K562 (cell line): Measurements from ENCODE around the gene C1RL. TPM values are rescaled to one million over a fixed set of nuclear protein-coding genes. Genes with fewer than 3 reads are reported as not detected.

Source experiments
- ATAC-seq: fragments of 200-7000 bp; cut with Tn5 transposase; 3 replicates; pipeline ENCODE4 v1.9.1; 2020; ENCODE audit warnings: moderate library complexity
- BruUV-seq: library from RNA; stranded (reverse); fragments of 400-500 nt; replicated peaks from 2 replicates; lab custom pipeline; 2021; lab: Mats Ljungman, UMichigan
- CTCF ChIA-PET: fragments of 300-600 bp; formaldehyde crosslinking; extraction: SDS; loops from one replicate; lab custom pipeline; 2021; ENCODE audit warnings: low intra/inter-chr PET ratio; lab: Yijun Ruan, JAX
- POLR2A ChIA-PET: fragments of 300-600, 350-650 bp; sonication (Branson Sonifier 250); formaldehyde crosslinking; extraction: SDS; loops from one replicate; lab custom pipeline; 2021; ENCODE audit warnings: antibody characterized with exemption, inconsistent platforms; lab: Yijun Ruan, JAX
- DNase-seq, 4 experiments: peaks; one replicate each; pipeline versions ENCODE4 v3.0.0 to v3.0.0-alpha.2; 2011 to 2018; ENCODE audit warnings: low spot score in 3 of 4, mixed read lengths in 3 of 4; ENCODE audit errors: extremely low read depth in 1 of 4
- FAIRE-seq: peaks from 2 replicates; lab custom pipeline; 2011; peaks lifted over from hg19 to GRCh38; lab: Jason Lieb, UNC
- H2AFZ ChIP-seq: 2 replicates; pipeline ENCODE4 v1.6.0; 2011; ENCODE audit warnings: low read depth, low read length, control low read depth, inconsistent platforms
- H3K27ac ChIP-seq: fragments of 200-600 bp; 3 replicates; pipeline ENCODE4 v1.8.0; 2011; ENCODE audit warnings: low read depth, mild to moderate bottlenecking, control low read depth, inconsistent platforms, low read length, moderate library complexity, mixed read lengths; ENCODE audit errors: extremely low read depth
- H3K27me3 ChIP-seq, 2 experiments: fragments of 300-600 bp in 1 of 2; 2 replicates in 1 of 2; 3 replicates in 1 of 2; pipeline versions ENCODE4 v1.6.0 to v1.8.0; 2011; ENCODE audit warnings: inconsistent platforms in 2 of 2, low read length in 2 of 2, mild to moderate bottlenecking in 1 of 2, mixed read lengths in 1 of 2, moderate library complexity in 1 of 2; ENCODE audit not compliant: control insufficient read depth in 2 of 2, insufficient read depth in 2 of 2
- H3K36me3 ChIP-seq: fragments of 300-600 bp; 3 replicates; pipeline ENCODE4 v1.8.0; 2011; ENCODE audit warnings: mild to moderate bottlenecking, low read length, inconsistent platforms; ENCODE audit not compliant: control insufficient read depth, insufficient read depth
- H3K4me1 ChIP-seq, 2 experiments: fragments of 200-600 bp in 1 of 2; replicated peaks in 1 of 2; 2 replicates in 1 of 2; 3 replicates in 1 of 2; pipeline versions ENCODE4 v1.5.1 to v1.8.0; 2011; ENCODE audit warnings: inconsistent platforms in 2 of 2, low read length in 2 of 2, mild to moderate bottlenecking in 1 of 2, mixed read lengths in 1 of 2, moderate library complexity in 1 of 2; ENCODE audit not compliant: control insufficient read depth in 2 of 2, insufficient read depth in 2 of 2
- H3K4me2 ChIP-seq: 2 replicates; pipeline ENCODE4 v1.6.1; 2011; ENCODE audit warnings: low read length, control low read depth, inconsistent platforms, mixed read lengths; ENCODE audit not compliant: insufficient read depth
- H3K4me3 ChIP-seq: fragments of 200-600 bp; sonication (generic), shearing (Covaris generic); 2 replicates; pipeline ENCODE4 v1.5.1; 2016; ENCODE audit warnings: control low read depth, inconsistent platforms
- H3K79me2 ChIP-seq: fragments of 200-600 bp; 3 replicates; pipeline ENCODE4 v1.8.0; 2011; ENCODE audit warnings: low read length, inconsistent platforms; ENCODE audit not compliant: control insufficient read depth, insufficient read depth
- H3K9ac ChIP-seq, 2 experiments: 2 replicates each; pipeline versions ENCODE4 v1.6.0 to v1.6.1; 2011; ENCODE audit warnings: low read depth in 2 of 2, low read length in 2 of 2, control low read depth in 1 of 2, inconsistent platforms in 1 of 2, mild to moderate bottlenecking in 1 of 2, mixed read lengths in 1 of 2; ENCODE audit not compliant: insufficient read depth in 1 of 2
- H3K9me1 ChIP-seq: one replicate; pipeline ENCODE4 v1.6.0; 2011; ENCODE audit warnings: inconsistent platforms, mild to moderate bottlenecking, low read length, moderate library complexity; ENCODE audit not compliant: control insufficient read depth, insufficient read depth
- H3K9me3 ChIP-seq: replicated peaks from 2 replicates; pipeline ENCODE4 v1.5.1; 2011; ENCODE audit warnings: low read depth, low read length, inconsistent platforms; ENCODE audit not compliant: control insufficient read depth, insufficient read depth
- H4K20me1 ChIP-seq: replicated peaks from 2 replicates; pipeline ENCODE4 v1.6.1; 2011; ENCODE audit warnings: low read length, inconsistent platforms, mixed read lengths; ENCODE audit not compliant: control insufficient read depth, insufficient read depth
- DNMT1 ChIP-seq: fragments of 450-650 bp; IDR thresholded peaks from 2 replicates; pipeline ENCODE4 v1.6.1; 2016; ENCODE audit warnings: antibody characterized with exemption, mild to moderate bottlenecking
- NUFIP1 ChIP-seq: fragments of 450-650 bp; IDR thresholded peaks from 2 replicates; pipeline ENCODE4 v1.6.1; 2018; ENCODE audit not compliant: partially characterized antibody
- ZNF740 ChIP-seq, 3 experiments: fragments of 200-800 bp in 1 of 3; sonication (Bioruptor generic) in 1 of 3; sonication (generic) in 1 of 3; formaldehyde crosslinking in 1 of 3; IDR thresholded peaks; 2 replicates each; pipeline versions ENCODE4 v1.6.1 to v1.8.0; 2016 to 2022; ENCODE audit warnings: mild to moderate bottlenecking in 2 of 3, missing compliant biosample characterization in 2 of 3, missing genetic modification characterization in 2 of 3, missing genetic modification reagents in 1 of 3
- WGBS: fragments of 100-300 bp; shearing (Covaris generic); methylation state at CpG from one replicate; pipeline ENCODE4 v1.1.6; 2016; ENCODE audit warnings: low coverage, mixed read lengths; ENCODE audit not compliant: insufficient coverage; ENCODE audit errors: missing lambda C conversion rate; 5-methylcytosine and 5-hydroxymethylcytosine counted together
- in situ Hi-C: fragments of 300-500 bp; cut with MboI; formaldehyde crosslinking; loops from 4 replicates; pipeline ENCODE4 v1.15.0; 2018; ENCODE audit warnings: inconsistent platforms, mixed read lengths
- intact Hi-C: fragments of 100-400 bp; cut with micrococcal nuclease; formaldehyde crosslinking; loops from 2 replicates; pipeline ENCODE4 v1.14.2; 2022
- polyA plus RNA-seq, 8 experiments: library from polyadenylated mRNA; depleted of rRNA in 4 of 8; stranded (reverse) in 5 of 8; unstranded in 3 of 8; fragments of >200 nt; fragmentation: Nextera tagmentation in 2 of 8; fragmentation: Illumina TruSeq in 1 of 8; extraction: Ambion mirVana in 2 of 8; extraction: Trizol in 1 of 8; gene quantifications; 2 replicates each; pipeline versions ENCODE4 v1.2.1 to v1.2.3, GENCODE V29; 2011 to 2014; ENCODE audit warnings: inconsistent platforms in 1 of 8, missing spikeins in 1 of 8
- total RNA-seq, 7 experiments: library from RNA; depleted of rRNA in 6 of 7; stranded (reverse); fragments of >200 nt in 6 of 7; fragmentation: Illumina TruSeq in 2 of 7; extraction: Trizol in 2 of 7; gene quantifications; 2 replicates each; pipeline versions ENCODE4 v1.2.1 to v1.2.3, GENCODE V29; 2011 to 2021; ENCODE audit warnings: low replicate concordance in 1 of 7

The C1RL gene
- total and polyA plus RNA-seq, 9 of the 15 experiments (the other 6 are each of a cell fraction or from before 2014, with no cell fraction given), result 1.4 to 10.7 (median 8.0) TPM

GRCh38 chr12:7100239-7100638, 8.8 kb downstream of the C1RL start:
- in situ Hi-C loops, result no loop called here
- WGBS, result 84% methylated on average over 4 of the region's 4 CpGs
- Histone ChIP-seq H3K4me1 (peaks cover 0 to 11% of the 10 kb centered on the region in 2 experiments; a peak in 2 of 5 replicates), H3K36me3 (peaks cover 30% of the 10 kb centered on the region; the same call in 2 of the 3 replicates), H3K79me2 (peaks cover 3% of the 10 kb centered on the region; the same call in 1 of the 3 replicates), H3K4me3 (no peak overlapping the region), H3K9me3 (no peaks in the 10 kb centered on the region), H3K27ac (no peak overlapping the region), H4K20me1 (no peaks in the 10 kb centered on the region), H3K4me2 (no peak overlapping the region), H3K9ac (no peak overlapping the region), H2AFZ (no peak overlapping the region), H3K27me3 (no peaks in the 10 kb centered on the region), H3K9me1 (no peaks in the 10 kb centered on the region)
- FAIRE-seq (no peak), ATAC-seq (no peak), DNase-seq (no peak)
- no peak for TF ChIP-seq NUFIP1
- no peak for TF ChIP-seq DNMT1
- ChIA-PET CTCF (no interaction called here), POLR2A (interaction anchor here (0.7 to 1.3 kb wide), 2 partner anchors 8 to 129 kb away, joined by 3 to 4 read pairs; partner anchors contain the start of gene EMG1)
- intact Hi-C loops, result no loop called here
- no TSS peak for BruUV-seq

GRCh38 chr12:7099290-7099996, 9.6 kb downstream of the C1RL start:
- in situ Hi-C loops (no loop called here), intact Hi-C loops (no loop called here)
- FAIRE-seq (no peak), ATAC-seq (no peak), DNase-seq (no peak)
- H3K4me3 ChIP-seq, result no peak overlapping the region
- H3K4me2 ChIP-seq, result no peak overlapping the region
- no peaks in the 10 kb centered on the region for H3K79me2 ChIP-seq
- no peaks in the 10 kb centered on the region for H3K9me3 ChIP-seq
- H3K27me3 ChIP-seq, result no peaks in the 10 kb centered on the region
- peaks cover 0 to 11% of the 10 kb centered on the region in 2 experiments; a peak in 2 of 5 replicates for H3K4me1 ChIP-seq
- no TSS peak for BruUV-seq
- WGBS, result 85% methylated on average over 8 of the region's 9 CpGs
- no peak overlapping the region for H2AFZ ChIP-seq
- H3K9me1 ChIP-seq, result no peaks in the 10 kb centered on the region
- ChIA-PET CTCF (no interaction called here), POLR2A (interaction anchor here (0.7 to 1.3 kb wide), 3 partner anchors 9 to 171 kb away, joined by 3 to 4 read pairs (median 4); partner anchors contain the start of gene EMG1)
- no peak for TF ChIP-seq ZNF740 (CRISPR knock-in tag; IDR thresholded peaks at IDR 0.05)
- no peak for TF ChIP-seq ZNF740 (tag; IDR thresholded peaks at IDR 0.05)
- H4K20me1 ChIP-seq, result no peaks in the 10 kb centered on the region
- H3K36me3 ChIP-seq, result peaks cover 23% of the 10 kb centered on the region; the same call in 2 of the 3 replicates
- H3K27ac ChIP-seq, result no peak overlapping the region
- no peak overlapping the region for H3K9ac ChIP-seq
